ENCODE measurements around the gene DAPK1.

DAPK1 gene

GRCh38 chr9:87570000-87570908 is 72.6 kb downstream of the DAPK1 start:
- Histone ChIP-seq H3K4me1 (ENCODE audit: control insufficient read depth, insufficient read depth, low read length) (peaks cover 28% of the 10 kb centered on the region), H3K9me3 (ENCODE audit: control insufficient read depth, insufficient read depth, low read depth, low read length) (no peaks in the 10 kb centered on the region), H3K27ac (ENCODE audit: extremely low read depth, low read depth, low read length) (peak overlapping the region; percentile 29; the same call in 1 of the 2 replicates), H3K36me3 (ENCODE audit: control insufficient read depth in 2 of 2, insufficient read depth in 1 of 2, low read length in 2 of 2) (no peaks in the 10 kb centered on the region), H3K4me3 (ENCODE audit: low read depth, low read length) (no peak overlapping the region)
- ChIA-PET CTCF (interaction anchor here (0.7 to 1.1 kb wide), 3 partner anchors 11 to 232 kb away, joined by 3 to 5 read pairs (median 4); partner anchors contain the start of gene DAPK1), POLR2A (interaction anchor here (1.3 to 1.5 kb wide), 2 partner anchors 33 to 73 kb away, joined by 3 read pairs; partner anchors contain the start of gene DAPK1)
- TF ChIP-seq PRDM6 (tag by site-specific recombination; IDR thresholded peaks at IDR 0.05) (peak; percentile 81), EGR2 (tag by site-specific recombination; IDR thresholded peaks at IDR 0.05; ENCODE audit: low read depth) (no peak), HIC1 (tag by site-specific recombination; IDR thresholded peaks at IDR 0.05) (no peak), TSHZ1 (tag by site-specific recombination; IDR thresholded peaks at IDR 0.05; ENCODE audit: borderline replicate concordance) (no peak), ZNF596 (tag by site-specific recombination; IDR thresholded peaks at IDR 0.05) (no peak), KLF8 (tag by site-specific recombination; IDR thresholded peaks at IDR 0.05) (no peak), ZNF416 (tag by site-specific recombination; IDR thresholded peaks at IDR 0.05) (no peak), ZNF585B (tag by site-specific recombination; IDR thresholded peaks at IDR 0.05) (no peak), ZNF248 (tag by site-specific recombination; IDR thresholded peaks at IDR 0.05) (no peak), ZBTB6 (tag by site-specific recombination; IDR thresholded peaks at IDR 0.05) (no peak), ZBTB1 (tag by site-specific recombination; IDR thresholded peaks at IDR 0.05) (no peak), PRDM10 (tag by site-specific recombination; IDR thresholded peaks at IDR 0.05) (peak; percentile 80), ZNF704 (tag by site-specific recombination; IDR thresholded peaks at IDR 0.05) (no peak), GFI1B (tag by site-specific recombination; IDR thresholded peaks at IDR 0.05) (0 out of 2 replicates have a peak, but pooled peaks have one; percentile 24), ZNF274 (IDR thresholded peaks at IDR 0.05; ENCODE audit: low read length) (no peak), ZNF274 (tag by site-specific recombination; IDR thresholded peaks at IDR 0.05; ENCODE audit: borderline replicate concordance) (no peak)
